Inflammatory macrophage treated with lipopolysaccharide for 1 hour (primary cell): ENCODE data around the gene SCAI.
"Not testable (repeated sequence)": the region's sequence is repeated elsewhere in the genome, so short reads cannot be mapped to it uniquely, and the experiment has no call there.

Experiments
- DNase-seq, 2 donors: peaks; one replicate each; pipeline ENCODE4 v3.0.0-alpha.2; 2020 to 2022

Gene SCAI

GRCh38 chr9:125147401-125147951 lies 4.1 kb upstream of the SCAI start:
- DNase-seq = no peak

DNA sequence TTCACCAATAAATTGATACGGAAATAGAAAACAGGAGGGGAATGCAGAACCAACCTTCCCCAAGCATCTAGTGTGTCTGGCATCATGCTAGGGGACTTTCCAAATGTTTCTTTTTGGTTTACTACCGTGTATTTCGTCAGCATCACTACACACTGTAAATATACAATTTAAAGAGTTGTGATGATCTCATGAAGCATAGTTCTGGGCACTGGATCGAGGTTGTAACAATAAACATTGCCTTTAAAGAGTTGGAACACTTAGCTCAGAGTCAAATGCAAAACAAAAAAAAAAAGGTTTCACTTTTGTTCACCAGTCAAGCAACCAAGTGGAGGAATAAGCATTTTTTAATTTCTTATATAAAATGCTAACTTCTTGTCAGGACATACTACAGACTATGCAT lies 2.9 kb upstream of the SCAI start:
- peak in 1 of 2 donors; percentile 17 for DNase-seq

DNA sequence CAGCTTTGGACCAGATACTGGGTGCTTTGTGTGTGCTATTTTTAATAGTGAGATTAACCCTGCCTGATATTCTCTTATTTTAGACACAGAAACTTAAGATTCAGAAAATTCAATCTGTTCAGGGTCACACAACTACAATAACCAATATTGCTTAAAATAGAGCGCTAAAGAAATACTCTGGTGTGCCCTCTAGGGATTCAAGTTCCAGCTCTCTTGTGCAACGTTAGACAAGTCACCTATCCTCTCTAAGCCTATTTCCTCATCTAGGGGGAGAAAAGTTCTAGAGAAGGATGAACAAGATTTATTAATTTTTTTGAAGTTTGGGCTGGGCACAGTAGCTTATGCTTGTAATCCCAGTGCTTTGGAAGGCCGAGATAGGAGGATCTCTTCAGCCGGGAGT lies 2.1 kb upstream of the SCAI start:
- DNase-seq = no peak

- peak in 1 of 2 donors; percentile 3 for DNase-seq
Observed at GRCh38 chr9:125142560-125143376, 560 bp downstream of the SCAI start.

- no peak for DNase-seq
Observed at GRCh38 chr9:125141751-125142150, 1.6 kb downstream of the SCAI start.

GRCh38 chr9:125141251-125141650 lies 2.1 kb downstream of the SCAI start:
- no peak for DNase-seq

DNA sequence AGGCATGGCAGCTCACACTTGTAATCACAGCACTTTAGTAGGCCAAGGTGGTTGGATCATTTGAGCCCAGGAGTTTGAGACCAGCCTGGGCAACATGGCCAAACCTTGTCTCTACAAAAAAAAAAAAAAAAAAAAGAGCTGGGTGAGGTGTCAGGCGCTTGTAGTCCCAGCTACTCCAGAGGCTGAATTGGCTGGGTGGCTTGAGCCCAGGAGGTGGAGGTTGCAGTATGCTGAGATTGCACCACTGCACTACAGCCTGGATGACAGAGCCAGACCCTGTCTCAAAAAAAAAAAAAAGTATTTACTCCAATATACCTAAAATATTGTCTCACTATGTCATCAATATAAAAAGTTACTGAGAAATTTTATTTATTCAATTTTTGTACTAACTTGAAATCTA lies 2.8 kb downstream of the SCAI start:
- no peak for DNase-seq

- DNase-seq = no peak
Observed at GRCh38 chr9:125137200-125137599, 6.1 kb downstream of the SCAI start.

GRCh38 chr9:125134976-125135375 lies 8.4 kb downstream of the SCAI start:
- no peak for DNase-seq

DNA sequence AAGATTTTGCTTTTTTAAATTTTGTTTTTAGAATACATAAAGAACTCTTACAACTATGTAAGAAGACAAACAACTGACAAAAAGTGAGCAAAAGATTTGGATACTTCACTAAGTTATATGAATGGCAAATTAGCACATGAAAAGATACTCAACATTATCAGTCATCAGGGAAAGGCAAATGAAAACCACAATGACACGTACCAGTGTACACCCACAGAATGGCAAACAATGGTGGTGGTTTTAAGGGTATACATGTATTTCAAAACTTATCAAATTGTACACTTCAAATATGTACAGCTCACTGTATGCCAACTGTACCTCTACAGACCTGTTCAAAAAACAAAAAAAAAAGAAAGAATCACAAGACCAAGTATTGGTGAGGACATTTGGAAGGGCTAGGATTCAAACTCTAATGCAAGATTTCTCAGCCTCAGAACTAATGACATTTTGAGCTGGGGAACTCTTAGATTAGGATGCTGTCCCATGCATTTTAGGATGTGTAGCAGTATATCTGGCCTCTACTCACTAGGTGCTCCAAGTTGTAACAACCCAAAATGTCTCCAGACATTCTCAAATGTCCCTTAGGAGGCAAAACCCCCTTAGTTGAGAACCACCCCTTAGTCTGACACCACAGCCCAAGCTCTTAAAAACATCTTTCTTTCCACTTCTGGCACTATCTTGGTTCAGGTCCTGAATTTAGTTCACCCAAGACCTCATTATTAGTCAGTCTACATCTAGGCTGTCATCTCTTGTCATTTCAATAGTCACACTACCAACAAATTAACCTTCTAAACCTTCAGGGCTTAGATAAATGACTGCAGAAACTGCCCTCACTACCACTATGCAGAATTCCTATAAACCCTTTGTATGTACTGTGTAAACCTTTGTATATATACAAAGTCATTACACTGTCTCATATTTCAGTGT lies 9.7 kb downstream of the SCAI start:
- DNase-seq = no peak

DNA sequence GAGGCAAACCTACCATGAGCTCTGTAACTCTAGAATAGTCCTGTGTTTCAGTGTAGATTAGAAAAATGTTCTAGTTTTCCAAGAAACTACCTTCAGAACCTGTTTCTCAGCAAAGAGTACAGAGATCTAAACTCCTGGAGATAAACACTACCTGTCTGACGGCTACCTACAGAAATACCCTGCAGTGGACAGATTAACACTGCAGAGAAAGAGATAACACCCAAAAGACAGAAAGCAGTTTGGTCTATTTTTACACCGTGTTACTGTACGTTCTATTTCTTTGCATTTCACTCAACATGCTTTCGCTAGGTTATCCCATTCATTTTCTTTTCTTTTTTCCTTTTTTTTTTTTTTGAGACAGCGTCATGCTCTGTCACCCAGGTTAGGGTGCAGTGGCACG lies 11.6 kb downstream of the SCAI start:
- DNase-seq = no peak

- DNase-seq = peak; percentile 63 to 86
Observed at GRCh38 chr9:125126019-125126746, 17.1 kb downstream of the SCAI start.

GRCh38 chr9:125125523-125125922 lies 17.8 kb downstream of the SCAI start:
- no peak for DNase-seq

- DNase-seq = no peak
Observed at GRCh38 chr9:125121146-125121545, 22.2 kb downstream of the SCAI start.

- DNase-seq = peak in 1 of 2 donors; percentile 33
Observed at GRCh38 chr9:125119643-125120286, 23.6 kb downstream of the SCAI start.

GRCh38 chr9:125118696-125119095 lies 24.6 kb downstream of the SCAI start:
- not testable (repeated sequence) for DNase-seq

DNA sequence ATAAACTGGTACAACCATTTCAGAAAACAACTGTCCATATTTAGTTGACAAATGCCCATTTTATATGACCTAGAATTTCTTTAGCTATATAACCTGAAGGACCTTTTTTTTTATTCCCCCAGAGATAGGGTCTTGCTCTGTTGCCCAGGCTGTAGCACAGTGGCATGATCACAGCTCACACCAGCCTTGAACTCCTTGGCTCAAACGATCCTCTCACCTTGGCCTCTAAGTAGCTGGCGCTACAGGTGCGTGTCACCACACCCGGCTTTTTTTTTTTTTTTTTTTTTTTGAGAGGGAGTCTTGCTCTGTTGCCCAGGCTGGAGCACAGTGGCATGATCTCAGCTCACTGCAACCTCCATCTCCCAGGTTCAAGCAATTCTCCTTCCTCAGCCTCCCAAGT lies 28.8 kb downstream of the SCAI start:
- not testable (repeated sequence) for DNase-seq

DNA sequence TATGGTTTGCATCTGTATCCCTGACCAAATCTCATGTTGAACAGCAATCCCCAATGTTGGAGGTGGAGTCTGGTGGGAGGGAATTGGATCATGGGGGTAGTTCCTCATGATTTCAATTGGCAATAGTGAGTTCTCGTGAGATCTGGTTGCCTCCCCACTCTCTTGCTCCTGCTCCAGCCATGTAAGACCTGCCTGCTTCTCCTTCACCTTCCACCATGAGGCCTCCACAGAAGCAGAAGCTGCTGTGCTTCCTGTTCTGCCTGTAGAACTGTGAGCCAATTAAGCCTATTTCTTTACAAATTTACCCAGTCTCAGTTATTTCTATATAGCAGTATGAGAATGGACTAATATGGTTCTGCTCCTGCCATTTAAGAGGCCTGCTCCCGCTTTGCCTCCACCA lies 32.9 kb downstream of the SCAI start:
- DNase-seq = no peak

DNA sequence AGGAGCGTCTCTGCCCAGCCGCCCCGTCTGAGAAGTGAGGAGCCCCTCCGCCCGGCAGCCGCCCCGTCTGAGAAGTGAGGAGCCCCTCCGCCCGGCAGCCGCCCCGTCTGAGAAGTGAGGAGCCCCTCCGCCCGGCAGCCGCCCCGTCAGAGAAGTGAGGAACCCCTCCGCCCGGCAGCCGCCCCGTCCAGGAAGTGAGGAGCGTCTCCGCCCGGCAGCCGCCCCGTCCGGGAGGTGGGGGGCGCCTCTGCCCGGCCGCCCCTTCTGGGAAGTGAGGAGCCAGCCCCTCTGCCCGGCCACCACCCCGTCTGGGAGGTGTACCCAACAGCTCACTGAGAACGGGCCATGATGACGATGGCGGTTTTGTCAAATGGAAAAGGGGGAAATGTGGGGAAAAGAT lies 34.8 kb downstream of the SCAI start:
- DNase-seq = not testable (repeated sequence)

- DNase-seq = no peak
Observed at GRCh38 chr9:125106285-125106893, 36.9 kb downstream of the SCAI start.

DNA sequence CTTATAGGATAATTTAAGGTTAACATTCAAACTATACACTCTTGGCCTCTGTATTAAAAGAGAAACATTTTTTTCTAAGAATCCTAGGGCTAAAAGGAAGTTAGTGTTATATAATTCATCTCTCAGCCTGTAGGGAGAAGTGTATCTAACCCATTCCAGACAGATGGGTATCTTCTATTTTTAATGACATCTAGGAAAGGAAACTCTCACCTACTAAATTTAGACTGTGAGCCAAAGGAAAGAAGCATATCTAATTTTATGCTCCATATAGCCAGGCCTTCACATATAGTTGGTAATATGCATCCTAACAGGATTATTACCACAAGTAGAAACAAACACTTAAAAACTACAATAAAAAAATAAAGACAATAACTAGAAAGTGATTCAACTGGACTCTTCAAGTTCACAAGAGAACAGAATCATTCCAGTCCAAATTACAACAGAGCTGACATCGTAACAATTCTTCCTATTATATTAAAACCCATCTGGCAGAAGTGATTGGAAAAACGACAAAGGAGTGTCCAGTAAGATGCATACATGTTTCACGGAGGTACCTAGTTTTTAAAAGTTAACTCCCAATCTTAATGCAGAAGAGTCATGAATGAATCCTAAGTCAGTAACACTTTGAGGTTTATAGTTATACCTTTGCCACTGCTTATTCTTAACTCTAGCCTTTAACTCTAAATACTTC lies 39.4 kb downstream of the SCAI start:
- DNase-seq = no peak
